HG02610 (cell line): ENCODE results near the gene CEP250.
"Not testable (repeated sequence)": the region's sequence is repeated elsewhere in the genome, so short reads cannot be mapped to it uniquely, and the experiment has no call there.

Source experiments
- ATAC-seq: cut with Tn5 transposase; IDR thresholded peaks from one replicate; pipeline ENCODE4 v1.9.1; 2021; ENCODE audit warnings: mild to moderate bottlenecking, moderate library complexity; ENCODE audit not compliant: unreplicated experiment

Gene CEP250

GRCh38 chr20:35496481-35496880 lies 41.1 kb downstream of the CEP250 start:
- ATAC-seq = no peak

GRCh38 chr20:35497320-35497719 lies 41.9 kb downstream of the CEP250 start:
- ATAC-seq = no peak

- ATAC-seq = no peak
Measured at GRCh38 chr20:35497780-35498189, 42.4 kb downstream of the CEP250 start.

- no peak for ATAC-seq
Measured at GRCh38 chr20:35499271-35499670, 43.9 kb downstream of the CEP250 start.

- peak; percentile 70 for ATAC-seq
Measured at GRCh38 chr20:35502352-35502751, 47.0 kb downstream of the CEP250 start.

GRCh38 chr20:35503281-35503680 lies 47.9 kb downstream of the CEP250 start:
- no peak for ATAC-seq

- ATAC-seq = no peak
Measured at GRCh38 chr20:35503841-35504561, 48.6 kb downstream of the CEP250 start.

- ATAC-seq = no peak
Measured at GRCh38 chr20:35504751-35505150, 49.4 kb downstream of the CEP250 start.

- no peak for ATAC-seq
Measured at GRCh38 chr20:35506179-35506578, 50.8 kb downstream of the CEP250 start.

- no peak for ATAC-seq
Measured at GRCh38 chr20:35506872-35507638, 51.7 kb downstream of the CEP250 start.

GRCh38 chr20:35508493-35509218 lies 53.3 kb downstream of the CEP250 start:
- ATAC-seq = no peak

GRCh38 chr20:35510951-35511735 lies 55.7 kb downstream of the CEP250 start:
- no peak for ATAC-seq

GRCh38 chr20:35511814-35512420 lies 56.5 kb downstream of the CEP250 start:
- no peak for ATAC-seq

- ATAC-seq = no peak
Measured at GRCh38 chr20:35514371-35514932, 59.1 kb downstream of the CEP250 start.

GRCh38 chr20:35515341-35515740 lies 59.9 kb downstream of the CEP250 start:
- no peak for ATAC-seq

GRCh38 chr20:35515949-35516645 lies 60.7 kb downstream of the CEP250 start:
- ATAC-seq = no peak

GRCh38 chr20:35517125-35517524 lies 61.7 kb downstream of the CEP250 start:
- no peak for ATAC-seq

- ATAC-seq = not testable (repeated sequence)
Measured at GRCh38 chr20:35517767-35518166, 62.4 kb downstream of the CEP250 start.

GRCh38 chr20:35518955-35519354 lies 63.6 kb downstream of the CEP250 start:
- ATAC-seq = no peak
